ENCODE measurements around the gene SKAP1.

The SKAP1 gene

GRCh38 chr17:48150597-48151001, 279.4 kb downstream of the SKAP1 start:
- H3K27me3 ChIP-seq, result peaks cover 29 to 62% (median 48%) of the 10 kb centered on the region in 11 experiments
- no peak for TF ChIP-seq Cebpa-rat (IDR thresholded peaks at IDR 0.05)
- H4K20me1 ChIP-seq, result peaks cover 0 to 4% (median 0%) of the 10 kb centered on the region in 11 experiments; a peak in 1 of 22 replicates
- no peaks in the 10 kb centered on the region for H3K9me3 ChIP-seq (replicated peaks in 1 of 11)
- H3K4me2 ChIP-seq, result no peak overlapping the region
- no peaks in the 10 kb centered on the region for H3K36me3 ChIP-seq
- no peak overlapping the region for H3K27ac ChIP-seq
- H3K4me3 ChIP-seq, result no peak overlapping the region
- no peak overlapping the region for H3K9ac ChIP-seq
- peaks cover 0 to 7% (median 0%) of the 10 kb centered on the region in 10 experiments; a peak in 3 of 20 replicates for H3K4me1 ChIP-seq

- no peaks in the 10 kb centered on the region for H3K9me3 ChIP-seq (replicated peaks in 1 of 11)
- 0 out of 22 replicates have a peak, but pooled peaks cover 0 to 4% (median 0%) of the 10 kb centered on the region in 11 experiments for H4K20me1 ChIP-seq
- peaks cover 0 to 7% (median 0%) of the 10 kb centered on the region in 10 experiments; a peak in 3 of 20 replicates for H3K4me1 ChIP-seq
- H3K36me3 ChIP-seq, result no peaks in the 10 kb centered on the region
- no peak for TF ChIP-seq Cebpa-rat (IDR thresholded peaks at IDR 0.05)
- H3K4me2 ChIP-seq, result no peak overlapping the region
- no peak overlapping the region; a peak in 1 of 22 replicates for H3K9ac ChIP-seq
- H3K4me3 ChIP-seq, result no peak overlapping the region
- H3K27ac ChIP-seq, result no peak overlapping the region
- H3K27me3 ChIP-seq, result peaks cover 25 to 56% (median 42%) of the 10 kb centered on the region in 11 experiments
Observed at GRCh38 chr17:48149787-48150463, 280.1 kb downstream of the SKAP1 start.

- peaks cover 0 to 7% (median 0%) of the 10 kb centered on the region in 10 experiments; a peak in 3 of 20 replicates for H3K4me1 ChIP-seq
- 0 out of 22 replicates have a peak, but pooled peaks cover 0 to 4% (median 0%) of the 10 kb centered on the region in 11 experiments for H4K20me1 ChIP-seq
- no peak overlapping the region for H3K4me3 ChIP-seq
- no peaks in the 10 kb centered on the region for H3K36me3 ChIP-seq
- no peak overlapping the region for H3K4me2 ChIP-seq
- no peaks in the 10 kb centered on the region for H3K9me3 ChIP-seq (replicated peaks in 1 of 11)
- no peak overlapping the region for H3K9ac ChIP-seq
- peaks cover 25 to 50% (median 42%) of the 10 kb centered on the region in 11 experiments for H3K27me3 ChIP-seq
- TF ChIP-seq Cebpa-rat (IDR thresholded peaks at IDR 0.05), result no peak
- no peak overlapping the region for H3K27ac ChIP-seq
Observed at GRCh38 chr17:48148854-48149786, 280.9 kb downstream of the SKAP1 start.

GRCh38 chr17:48148029-48148770, 281.8 kb downstream of the SKAP1 start:
- H3K27me3 ChIP-seq, result peaks cover 25 to 50% (median 42%) of the 10 kb centered on the region in 11 experiments

GRCh38 chr17:48144976-48145798, 284.8 kb downstream of the SKAP1 start:
- no peak for TF ChIP-seq Cebpa-rat (IDR thresholded peaks at IDR 0.05)
- Histone ChIP-seq H3K27me3 (peaks cover 20 to 35% (median 31%) of the 10 kb centered on the region in 11 experiments), H3K4me1 (peaks cover 2 to 18% (median 5%) of the 10 kb centered on the region in 10 experiments; a peak in 18 of 20 replicates), H3K4me3 (no peak overlapping the region), H3K9ac (no peak overlapping the region), H3K9me3 (replicated peaks in 1 of 11) (no peaks in the 10 kb centered on the region), H3K27ac (no peak overlapping the region), H3K36me3 (no peaks in the 10 kb centered on the region), H4K20me1 (no peaks in the 10 kb centered on the region), H3K4me2 (peak overlapping the region in 1 of 11 experiments; percentile 11; a peak in 1 of 22 replicates)

More at GRCh38 chr17:48148029-48148770, 281.8 kb downstream of the SKAP1 start:
- Histone ChIP-seq H3K9ac (no peak overlapping the region), H3K9me3 (replicated peaks in 1 of 11) (no peaks in the 10 kb centered on the region), H3K27ac (no peak overlapping the region), H3K4me1 (0 out of 20 replicates have a peak, but pooled peaks cover 0 to 4% (median 0%) of the 10 kb centered on the region in 10 experiments), H3K4me2 (no peak overlapping the region), H3K36me3 (no peaks in the 10 kb centered on the region), H4K20me1 (0 out of 22 replicates have a peak, but pooled peaks cover 0 to under 1% (median 0%) of the 10 kb centered on the region in 11 experiments), H3K4me3 (no peak overlapping the region)
- TF ChIP-seq Cebpa-rat (IDR thresholded peaks at IDR 0.05), result no peak

GRCh38 chr17:48144231-48144630, 285.8 kb downstream of the SKAP1 start:
- Histone ChIP-seq H3K4me3 (no peak overlapping the region), H3K27ac (no peak overlapping the region), H3K27me3 (peaks cover 16 to 26% (median 22%) of the 10 kb centered on the region in 11 experiments), H3K9ac (no peak overlapping the region), H3K4me2 (no peak overlapping the region), H3K36me3 (no peaks in the 10 kb centered on the region), H3K4me1 (peaks cover 9 to 27% (median 12%) of the 10 kb centered on the region in 10 experiments), H3K9me3 (replicated peaks in 1 of 11) (no peaks in the 10 kb centered on the region), H4K20me1 (no peaks in the 10 kb centered on the region)
- no peak for TF ChIP-seq Cebpa-rat (IDR thresholded peaks at IDR 0.05)

GRCh38 chr17:48143629-48144028, 286.4 kb downstream of the SKAP1 start:
- no peak overlapping the region for H3K27ac ChIP-seq
- no peak for TF ChIP-seq Cebpa-rat (IDR thresholded peaks at IDR 0.05)

GRCh38 chr17:48139944-48140343, 290.1 kb downstream of the SKAP1 start:
- H3K36me3 ChIP-seq, result no peaks in the 10 kb centered on the region
- no peaks in the 10 kb centered on the region for H3K27me3 ChIP-seq
- H4K20me1 ChIP-seq, result no peaks in the 10 kb centered on the region
- no peak overlapping the region; a peak in 1 of 22 replicates for H3K9ac ChIP-seq
- no peak for TF ChIP-seq Cebpa-rat (IDR thresholded peaks at IDR 0.05)
- H3K4me2 ChIP-seq, result peak overlapping the region; percentile 28 to 93 (median 60); a peak in 21 of 22 replicates
- H3K9me3 ChIP-seq (replicated peaks in 1 of 11), result no peaks in the 10 kb centered on the region
- peak overlapping the region in 3 of 11 experiments; percentile 28 to 52 (median 35); a peak in 5 of 22 replicates for H3K27ac ChIP-seq
- H3K4me3 ChIP-seq, result peak overlapping the region in 1 of 10 experiments; percentile 20; a peak in 1 of 20 replicates
- peaks cover 9 to 46% (median 12%) of the 10 kb centered on the region in 10 experiments for H3K4me1 ChIP-seq

More at GRCh38 chr17:48143629-48144028, 286.4 kb downstream of the SKAP1 start:
- Histone ChIP-seq H3K27me3 (peaks cover 10 to 20% (median 16%) of the 10 kb centered on the region in 11 experiments), H3K36me3 (no peaks in the 10 kb centered on the region), H4K20me1 (no peaks in the 10 kb centered on the region), H3K9ac (no peak overlapping the region), H3K4me1 (peaks cover 9 to 33% (median 12%) of the 10 kb centered on the region in 10 experiments), H3K9me3 (replicated peaks in 1 of 11) (no peaks in the 10 kb centered on the region), H3K4me2 (no peak overlapping the region), H3K4me3 (no peak overlapping the region)

Data from BLaER1 treated with 17β-estradiol and CSF1 and Interleukin-3, amounts not matched to agents 10 nM and 100 nM (cell line).